GM23338 (cell line): ENCODE results near the gene PAX5.

Experiments used
- CREB1 ChIP-seq: fragments of 250-450 bp; sonication (Bioruptor Pico); IDR thresholded peaks from 2 replicates; pipeline ENCODE4 v1.5.0; 2020; ENCODE audit warnings: low read depth, mild to moderate bottlenecking, moderate library complexity
- POLR2AphosphoS5 ChIP-seq: IDR thresholded peaks from 2 replicates; pipeline ENCODE4 v1.6.1; 2016; ENCODE audit warnings: antibody characterized with exemption, low read depth
- ZNF331 ChIP-seq: fragments of 250-450 bp; sonication (Bioruptor Pico); IDR thresholded peaks from 2 replicates; pipeline ENCODE4 v1.5.0; 2020; ENCODE audit warnings: low read depth, mild to moderate bottlenecking, moderate library complexity
- TF ChIP-seq, protein P1 (sequence below), 2 experiments: fragments of 200-600 bp in 1 of 2; sonication (generic) in 1 of 2; conservative IDR thresholded peaks; 2 replicates each; pipeline versions ENCODE4 v1.5.1 to v1.6.1; 2016 to 2017; ENCODE audit warnings: antibody characterized with exemption in 2 of 2, low read depth in 2 of 2, mild to moderate bottlenecking in 2 of 2, moderate library complexity in 1 of 2
- TF ChIP-seq, protein P2 (sequence below): IDR thresholded peaks from one replicate; pipeline ENCODE4 v1.6.1; 2018; ENCODE audit warnings: antibody characterized with exemption; ENCODE audit not compliant: unreplicated experiment

DNA sequence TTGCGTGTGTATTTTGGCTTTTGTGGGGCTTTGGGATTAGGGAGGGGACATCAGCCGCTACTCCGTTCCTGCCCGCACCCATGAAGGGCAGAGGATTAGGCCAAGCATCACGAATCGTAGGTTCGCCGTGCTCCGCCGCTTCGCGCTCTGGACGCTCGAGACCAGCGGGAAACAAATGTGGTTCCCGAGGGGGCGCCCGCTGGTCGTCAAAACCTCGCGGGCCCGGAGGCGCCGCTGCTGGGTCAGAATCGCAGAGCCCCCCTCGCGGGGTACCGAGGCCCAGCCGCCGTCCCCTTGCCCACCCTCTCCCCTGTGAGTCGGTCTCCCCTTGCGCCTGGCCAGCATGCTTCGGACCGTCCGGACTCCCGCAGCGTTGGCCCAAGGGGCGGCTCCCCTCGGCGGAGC lies 2.3 kb upstream of the PAX5 start:
- TF ChIP-seq ZNF331 (CRISPR knock-in tag) (no peak), CREB1 (CRISPR knock-in tag) (no peak), POLR2AphosphoS5 (no peak)
- TF ChIP-seq, protein P1, sequence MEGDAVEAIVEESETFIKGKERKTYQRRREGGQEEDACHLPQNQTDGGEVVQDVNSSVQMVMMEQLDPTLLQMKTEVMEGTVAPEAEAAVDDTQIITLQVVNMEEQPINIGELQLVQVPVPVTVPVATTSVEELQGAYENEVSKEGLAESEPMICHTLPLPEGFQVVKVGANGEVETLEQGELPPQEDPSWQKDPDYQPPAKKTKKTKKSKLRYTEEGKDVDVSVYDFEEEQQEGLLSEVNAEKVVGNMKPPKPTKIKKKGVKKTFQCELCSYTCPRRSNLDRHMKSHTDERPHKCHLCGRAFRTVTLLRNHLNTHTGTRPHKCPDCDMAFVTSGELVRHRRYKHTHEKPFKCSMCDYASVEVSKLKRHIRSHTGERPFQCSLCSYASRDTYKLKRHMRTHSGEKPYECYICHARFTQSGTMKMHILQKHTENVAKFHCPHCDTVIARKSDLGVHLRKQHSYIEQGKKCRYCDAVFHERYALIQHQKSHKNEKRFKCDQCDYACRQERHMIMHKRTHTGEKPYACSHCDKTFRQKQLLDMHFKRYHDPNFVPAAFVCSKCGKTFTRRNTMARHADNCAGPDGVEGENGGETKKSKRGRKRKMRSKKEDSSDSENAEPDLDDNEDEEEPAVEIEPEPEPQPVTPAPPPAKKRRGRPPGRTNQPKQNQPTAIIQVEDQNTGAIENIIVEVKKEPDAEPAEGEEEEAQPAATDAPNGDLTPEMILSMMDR (conservative IDR thresholded peaks at IDR 0.05; ENCODE audit: low read depth in 2 of 2): no peak
- TF ChIP-seq, protein P2, sequence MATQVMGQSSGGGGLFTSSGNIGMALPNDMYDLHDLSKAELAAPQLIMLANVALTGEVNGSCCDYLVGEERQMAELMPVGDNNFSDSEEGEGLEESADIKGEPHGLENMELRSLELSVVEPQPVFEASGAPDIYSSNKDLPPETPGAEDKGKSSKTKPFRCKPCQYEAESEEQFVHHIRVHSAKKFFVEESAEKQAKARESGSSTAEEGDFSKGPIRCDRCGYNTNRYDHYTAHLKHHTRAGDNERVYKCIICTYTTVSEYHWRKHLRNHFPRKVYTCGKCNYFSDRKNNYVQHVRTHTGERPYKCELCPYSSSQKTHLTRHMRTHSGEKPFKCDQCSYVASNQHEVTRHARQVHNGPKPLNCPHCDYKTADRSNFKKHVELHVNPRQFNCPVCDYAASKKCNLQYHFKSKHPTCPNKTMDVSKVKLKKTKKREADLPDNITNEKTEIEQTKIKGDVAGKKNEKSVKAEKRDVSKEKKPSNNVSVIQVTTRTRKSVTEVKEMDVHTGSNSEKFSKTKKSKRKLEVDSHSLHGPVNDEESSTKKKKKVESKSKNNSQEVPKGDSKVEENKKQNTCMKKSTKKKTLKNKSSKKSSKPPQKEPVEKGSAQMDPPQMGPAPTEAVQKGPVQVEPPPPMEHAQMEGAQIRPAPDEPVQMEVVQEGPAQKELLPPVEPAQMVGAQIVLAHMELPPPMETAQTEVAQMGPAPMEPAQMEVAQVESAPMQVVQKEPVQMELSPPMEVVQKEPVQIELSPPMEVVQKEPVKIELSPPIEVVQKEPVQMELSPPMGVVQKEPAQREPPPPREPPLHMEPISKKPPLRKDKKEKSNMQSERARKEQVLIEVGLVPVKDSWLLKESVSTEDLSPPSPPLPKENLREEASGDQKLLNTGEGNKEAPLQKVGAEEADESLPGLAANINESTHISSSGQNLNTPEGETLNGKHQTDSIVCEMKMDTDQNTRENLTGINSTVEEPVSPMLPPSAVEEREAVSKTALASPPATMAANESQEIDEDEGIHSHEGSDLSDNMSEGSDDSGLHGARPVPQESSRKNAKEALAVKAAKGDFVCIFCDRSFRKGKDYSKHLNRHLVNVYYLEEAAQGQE: no peak
